ENCODE data around the gene FCGR2B. TPM values are rescaled to one million over a fixed set of nuclear protein-coding genes. Genes with fewer than 3 reads are reported as not detected.

The FCGR2B gene
- polyA plus RNA-seq, 1 of the 3 experiments (the other 2 are of a cell fraction) = 0.05 TPM

GRCh38 chr1:161727256-161727924 lies 64.4 kb downstream of the FCGR2B start:
- H3K4me1 ChIP-seq (ENCODE audit: control insufficient read depth in 1 of 2, insufficient read depth in 2 of 2, low read depth in 1 of 2, low read length in 1 of 2) = peaks cover 11 to 13% of the 10 kb centered on the region in 2 experiments; a peak in 2 of 4 replicates
- CTCF ChIA-PET = interaction anchor here (1.0 to 5.9 kb wide), 4 partner anchors 8 to 37 kb away, joined by 4 to 62 read pairs (median 6); partner anchors contain the start of gene DUSP12
- peak overlapping the region; percentile 98 for H3K4me2 ChIP-seq
- H3K79me2 ChIP-seq (ENCODE audit: insufficient read depth) = no peaks in the 10 kb centered on the region; the same call in 1 of the 2 replicates
- TF ChIP-seq TEAD4 (IDR thresholded peaks at IDR 0.05; ENCODE audit: borderline replicate concordance, insufficient read depth) (no peak), SMC3 (IDR thresholded peaks at IDR 0.05; ENCODE audit: low read depth, low read length) (no peak), JUND (IDR thresholded peaks at IDR 0.05) (no peak), RFX5 (IDR thresholded peaks at IDR 0.05; ENCODE audit: low read length) (no peak), RXRA (IDR thresholded peaks at IDR 0.05; ENCODE audit: borderline replicate concordance, low read depth) (peak; percentile 2; the same call in 1 of the 2 replicates), CHD2 (IDR thresholded peaks at IDR 0.05; ENCODE audit: low read length, partially characterized antibody) (no peak)
- TF ChIP-seq, protein P1, sequence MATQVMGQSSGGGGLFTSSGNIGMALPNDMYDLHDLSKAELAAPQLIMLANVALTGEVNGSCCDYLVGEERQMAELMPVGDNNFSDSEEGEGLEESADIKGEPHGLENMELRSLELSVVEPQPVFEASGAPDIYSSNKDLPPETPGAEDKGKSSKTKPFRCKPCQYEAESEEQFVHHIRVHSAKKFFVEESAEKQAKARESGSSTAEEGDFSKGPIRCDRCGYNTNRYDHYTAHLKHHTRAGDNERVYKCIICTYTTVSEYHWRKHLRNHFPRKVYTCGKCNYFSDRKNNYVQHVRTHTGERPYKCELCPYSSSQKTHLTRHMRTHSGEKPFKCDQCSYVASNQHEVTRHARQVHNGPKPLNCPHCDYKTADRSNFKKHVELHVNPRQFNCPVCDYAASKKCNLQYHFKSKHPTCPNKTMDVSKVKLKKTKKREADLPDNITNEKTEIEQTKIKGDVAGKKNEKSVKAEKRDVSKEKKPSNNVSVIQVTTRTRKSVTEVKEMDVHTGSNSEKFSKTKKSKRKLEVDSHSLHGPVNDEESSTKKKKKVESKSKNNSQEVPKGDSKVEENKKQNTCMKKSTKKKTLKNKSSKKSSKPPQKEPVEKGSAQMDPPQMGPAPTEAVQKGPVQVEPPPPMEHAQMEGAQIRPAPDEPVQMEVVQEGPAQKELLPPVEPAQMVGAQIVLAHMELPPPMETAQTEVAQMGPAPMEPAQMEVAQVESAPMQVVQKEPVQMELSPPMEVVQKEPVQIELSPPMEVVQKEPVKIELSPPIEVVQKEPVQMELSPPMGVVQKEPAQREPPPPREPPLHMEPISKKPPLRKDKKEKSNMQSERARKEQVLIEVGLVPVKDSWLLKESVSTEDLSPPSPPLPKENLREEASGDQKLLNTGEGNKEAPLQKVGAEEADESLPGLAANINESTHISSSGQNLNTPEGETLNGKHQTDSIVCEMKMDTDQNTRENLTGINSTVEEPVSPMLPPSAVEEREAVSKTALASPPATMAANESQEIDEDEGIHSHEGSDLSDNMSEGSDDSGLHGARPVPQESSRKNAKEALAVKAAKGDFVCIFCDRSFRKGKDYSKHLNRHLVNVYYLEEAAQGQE (IDR thresholded peaks at IDR 0.05; ENCODE audit: low read depth, low read length) = no peak
- H4K20me1 ChIP-seq (ENCODE audit: insufficient read depth) = no peaks in the 10 kb centered on the region
- no peaks in the 10 kb centered on the region for H3K9me2 ChIP-seq
- H3K27ac ChIP-seq (ENCODE audit: low read depth in 2 of 2, low read length in 1 of 2) = peak overlapping the region; percentile 24 to 84; a peak in 2 of 4 replicates
- peak overlapping the region; percentile 70 for H2AFZ ChIP-seq (ENCODE audit: low read depth)
- H3K36me3 ChIP-seq (replicated peaks in 1 of 2; ENCODE audit: control insufficient read depth in 1 of 2, insufficient read depth in 2 of 2, low read length in 1 of 2) = no peaks in the 10 kb centered on the region
- POLR2A ChIA-PET = interaction anchor here (0.6 to 1.5 kb wide), 5 partner anchors 15 to 530 kb away, joined by 3 to 9 read pairs (median 4); partner anchors contain the start of gene DUSP12
- no peak for DNase-seq
- no peaks in the 10 kb centered on the region for H3K9me3 ChIP-seq
- peak overlapping the region; percentile 88 for H3K9ac ChIP-seq
- no peaks in the 10 kb centered on the region for H3K27me3 ChIP-seq (ENCODE audit: insufficient read depth)
- H3K4me3 ChIP-seq (ENCODE audit: low read depth in 2 of 2, low read length in 1 of 2) = peak overlapping the region; percentile 73 to 79
- peaks cover 16% of the 10 kb centered on the region for H3F3A ChIP-seq (replicated peaks; ENCODE audit: insufficient read depth)
- 13% methylated on average over 23 of the region's 38 CpGs for WGBS (ENCODE audit: low lambda C conversion rate)

Small RNA genes lying within 50 kb of the gene (small RNA-seq; reads per million reads assigned to genes)
- 0 reads per million in 7 experiments for gene RF00019

Other genes starting within 250 kb of the FCGR2B start
- gene FCGR2A, start 157.7 kb upstream of the FCGR2B start, polyA plus RNA-seq (2012; rRNA removed) = 0.89 and 1.1 TPM in 2 replicates
- 0.07 and 0.10 TPM in 2 replicates for gene HSPA6, start 138.6 kb upstream of the FCGR2B start, polyA plus RNA-seq (2012; rRNA removed)
- not detected in 2 replicates for gene FCGR3A, start 113.3 kb upstream of the FCGR2B start, polyA plus RNA-seq (2012; rRNA removed)
- not detected in 2 replicates for gene FCGR3B, start 32.0 kb upstream of the FCGR2B start, polyA plus RNA-seq (2012; rRNA removed)
- gene FCRLA, start 44.1 kb downstream of the FCGR2B start, polyA plus RNA-seq (2012; rRNA removed) = 0.10 and 0.13 TPM in 2 replicates
- 2.0 and 2.6 TPM in 2 replicates for gene FCRLB, start 58.4 kb downstream of the FCGR2B start, polyA plus RNA-seq (2012; rRNA removed)
- gene DUSP12, start 86.6 kb downstream of the FCGR2B start, polyA plus RNA-seq (2012; rRNA removed) = 41.7 and 46.4 TPM in 2 replicates
- 8.8 and 11.7 TPM in 2 replicates for gene ATF6, start 103.2 kb downstream of the FCGR2B start, polyA plus RNA-seq (2012; rRNA removed)

Measured in SK-N-SH (cell line).